Measurements from ENCODE around the gene TMEM139. TPM values are rescaled to one million over a fixed set of nuclear protein-coding genes. Genes with fewer than 3 reads are reported as not detected.

TMEM139 gene
- total RNA-seq, 1 experiment from 2014 or later = not detected

- H3K27me3 ChIP-seq (replicated peaks; ENCODE audit: insufficient read depth, low read depth, low read length, poor library complexity) = no peaks in the 10 kb centered on the region
- H3K36me3 ChIP-seq (ENCODE audit: insufficient read depth, low read length, poor library complexity, severe bottlenecking) = no peaks in the 10 kb centered on the region
- ChIA-PET POLR2A (ENCODE audit: low non-redundant PET) (interaction anchor here (0.6 kb wide), 1 partner anchor 54 kb away, joined by 5 read pairs; no protein-coding TSS in a partner anchor), CTCF (interaction anchor here (0.6 kb wide), 2 partner anchors 173 to 797 kb away, joined by 3 to 5 read pairs; no protein-coding TSS in a partner anchor)
- DNase-seq (ENCODE audit: low spot score) = no peak
- H3K4me3 ChIP-seq (ENCODE audit: low read depth, low read length, poor library complexity, severe bottlenecking) = no peak overlapping the region
- no peak for TF ChIP-seq EZH2 (IDR thresholded peaks at IDR 0.05; ENCODE audit: borderline replicate concordance, low read depth, low read length, poor library complexity, severe bottlenecking)
- TF ChIP-seq, protein P1, sequence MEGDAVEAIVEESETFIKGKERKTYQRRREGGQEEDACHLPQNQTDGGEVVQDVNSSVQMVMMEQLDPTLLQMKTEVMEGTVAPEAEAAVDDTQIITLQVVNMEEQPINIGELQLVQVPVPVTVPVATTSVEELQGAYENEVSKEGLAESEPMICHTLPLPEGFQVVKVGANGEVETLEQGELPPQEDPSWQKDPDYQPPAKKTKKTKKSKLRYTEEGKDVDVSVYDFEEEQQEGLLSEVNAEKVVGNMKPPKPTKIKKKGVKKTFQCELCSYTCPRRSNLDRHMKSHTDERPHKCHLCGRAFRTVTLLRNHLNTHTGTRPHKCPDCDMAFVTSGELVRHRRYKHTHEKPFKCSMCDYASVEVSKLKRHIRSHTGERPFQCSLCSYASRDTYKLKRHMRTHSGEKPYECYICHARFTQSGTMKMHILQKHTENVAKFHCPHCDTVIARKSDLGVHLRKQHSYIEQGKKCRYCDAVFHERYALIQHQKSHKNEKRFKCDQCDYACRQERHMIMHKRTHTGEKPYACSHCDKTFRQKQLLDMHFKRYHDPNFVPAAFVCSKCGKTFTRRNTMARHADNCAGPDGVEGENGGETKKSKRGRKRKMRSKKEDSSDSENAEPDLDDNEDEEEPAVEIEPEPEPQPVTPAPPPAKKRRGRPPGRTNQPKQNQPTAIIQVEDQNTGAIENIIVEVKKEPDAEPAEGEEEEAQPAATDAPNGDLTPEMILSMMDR (conservative IDR thresholded peaks at IDR 0.05; ENCODE audit: low read depth, low read length) = no peak
- no TSS peak for BruUV-seq (replicated peaks)
- no peaks in the 10 kb centered on the region for H3K9me3 ChIP-seq (ENCODE audit: low read depth, low read length, poor library complexity, severe bottlenecking)
- no peak overlapping the region for H3K27ac ChIP-seq (ENCODE audit: low read depth, low read length, poor library complexity, severe bottlenecking)
- H3K4me1 ChIP-seq (ENCODE audit: insufficient read depth, low read length, poor library complexity, severe bottlenecking) = peaks cover 6% of the 10 kb centered on the region
- intact Hi-C loops (cut with micrococcal nuclease; ENCODE audit: unreplicated experiment) = no loop called here
These were observed 41.1 kb upstream of the TMEM139 start for GRCh38 chr7:143243614-143244013.

GRCh38 chr7:143244321-143244720, 40.4 kb upstream of the TMEM139 start:
- BruUV-seq (replicated peaks) = no TSS peak

GRCh38 chr7:143245123-143245522, 39.6 kb upstream of the TMEM139 start:
- ChIA-PET CTCF (no interaction called here), POLR2A (ENCODE audit: low non-redundant PET) (interaction anchor here (0.5 kb wide), 1 partner anchor 29 kb away, joined by 3 read pairs; no protein-coding TSS in a partner anchor)
- peaks cover 6% of the 10 kb centered on the region for H3K4me1 ChIP-seq (ENCODE audit: insufficient read depth, low read length, poor library complexity, severe bottlenecking)
- H3K9me3 ChIP-seq (ENCODE audit: low read depth, low read length, poor library complexity, severe bottlenecking) = no peaks in the 10 kb centered on the region
- H3K36me3 ChIP-seq (ENCODE audit: insufficient read depth, low read length, poor library complexity, severe bottlenecking) = no peaks in the 10 kb centered on the region
- H3K27me3 ChIP-seq (replicated peaks; ENCODE audit: insufficient read depth, low read depth, low read length, poor library complexity) = no peaks in the 10 kb centered on the region
- intact Hi-C loops (cut with micrococcal nuclease; ENCODE audit: unreplicated experiment) = no loop called here
- H3K4me3 ChIP-seq (ENCODE audit: low read depth, low read length, poor library complexity, severe bottlenecking) = no peak overlapping the region
- peak; percentile 20 for DNase-seq (ENCODE audit: low spot score)
- BruUV-seq (replicated peaks) = no TSS peak
- no peak overlapping the region for H3K27ac ChIP-seq (ENCODE audit: low read depth, low read length, poor library complexity, severe bottlenecking)
- no peak for TF ChIP-seq EZH2 (IDR thresholded peaks at IDR 0.05; ENCODE audit: borderline replicate concordance, low read depth, low read length, poor library complexity, severe bottlenecking)
- TF ChIP-seq, protein P1 (conservative IDR thresholded peaks at IDR 0.05; ENCODE audit: low read depth, low read length) = no peak

More at GRCh38 chr7:143244321-143244720, 40.4 kb upstream of the TMEM139 start:
- no peaks in the 10 kb centered on the region for H3K9me3 ChIP-seq (ENCODE audit: low read depth, low read length, poor library complexity, severe bottlenecking)
- POLR2A ChIA-PET (ENCODE audit: low non-redundant PET) = no interaction called here
- CTCF ChIA-PET = interaction anchor here (0.6 kb wide), 1 partner anchor 797 kb away, joined by 3 read pairs; no protein-coding TSS in a partner anchor
- intact Hi-C loops (cut with micrococcal nuclease; ENCODE audit: unreplicated experiment) = no loop called here
- H3K36me3 ChIP-seq (ENCODE audit: insufficient read depth, low read length, poor library complexity, severe bottlenecking) = no peaks in the 10 kb centered on the region
- H3K27ac ChIP-seq (ENCODE audit: low read depth, low read length, poor library complexity, severe bottlenecking) = no peak overlapping the region
- H3K4me3 ChIP-seq (ENCODE audit: low read depth, low read length, poor library complexity, severe bottlenecking) = no peak overlapping the region
- H3K27me3 ChIP-seq (replicated peaks; ENCODE audit: insufficient read depth, low read depth, low read length, poor library complexity) = no peaks in the 10 kb centered on the region
- DNase-seq (ENCODE audit: low spot score) = no peak
- H3K4me1 ChIP-seq (ENCODE audit: insufficient read depth, low read length, poor library complexity, severe bottlenecking) = peaks cover 6% of the 10 kb centered on the region
- TF ChIP-seq, protein P1 (conservative IDR thresholded peaks at IDR 0.05; ENCODE audit: low read depth, low read length) = no peak
- TF ChIP-seq EZH2 (IDR thresholded peaks at IDR 0.05; ENCODE audit: borderline replicate concordance, low read depth, low read length, poor library complexity, severe bottlenecking) = no peak

Measured in A673 (cell line).